ENCODE results near the gene ARSG.

GRCh38 chr17:68359791-68360535 is 68.7 kb downstream of the ARSG start:
- TF ChIP-seq EZH2 (IDR thresholded peaks at IDR 0.05; ENCODE audit: borderline replicate concordance, control insufficient read depth, low read depth, low read length) (no peak), JUND (IDR thresholded peaks at IDR 0.05; ENCODE audit: low read depth, low read length) (no peak), POLR2AphosphoS5 (IDR thresholded peaks at IDR 0.05; ENCODE audit: low read length) (no peak), CHD4 (IDR thresholded peaks at IDR 0.05) (no peak), HDAC6 (IDR thresholded peaks at IDR 0.05; ENCODE audit: unreplicated experiment) (no peak), RCOR1 (conservative IDR thresholded peaks at IDR 0.05; ENCODE audit: low read depth, low read length) (no peak), NFIC (IDR thresholded peaks at IDR 0.05; ENCODE audit: low read depth, low read length) (no peak), BCL11A (IDR thresholded peaks at IDR 0.05; ENCODE audit: low read depth, low read length) (no peak), KDM1A (IDR thresholded peaks at IDR 0.05; ENCODE audit: borderline replicate concordance) (no peak), HDAC2 (IDR thresholded peaks at IDR 0.05) (no peak)
- TF ChIP-seq, protein P1, sequence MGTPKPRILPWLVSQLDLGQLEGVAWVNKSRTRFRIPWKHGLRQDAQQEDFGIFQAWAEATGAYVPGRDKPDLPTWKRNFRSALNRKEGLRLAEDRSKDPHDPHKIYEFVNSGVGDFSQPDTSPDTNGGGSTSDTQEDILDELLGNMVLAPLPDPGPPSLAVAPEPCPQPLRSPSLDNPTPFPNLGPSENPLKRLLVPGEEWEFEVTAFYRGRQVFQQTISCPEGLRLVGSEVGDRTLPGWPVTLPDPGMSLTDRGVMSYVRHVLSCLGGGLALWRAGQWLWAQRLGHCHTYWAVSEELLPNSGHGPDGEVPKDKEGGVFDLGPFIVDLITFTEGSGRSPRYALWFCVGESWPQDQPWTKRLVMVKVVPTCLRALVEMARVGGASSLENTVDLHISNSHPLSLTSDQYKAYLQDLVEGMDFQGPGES (IDR thresholded peaks at IDR 0.05), result no peak
- TF ChIP-seq, protein P2, sequence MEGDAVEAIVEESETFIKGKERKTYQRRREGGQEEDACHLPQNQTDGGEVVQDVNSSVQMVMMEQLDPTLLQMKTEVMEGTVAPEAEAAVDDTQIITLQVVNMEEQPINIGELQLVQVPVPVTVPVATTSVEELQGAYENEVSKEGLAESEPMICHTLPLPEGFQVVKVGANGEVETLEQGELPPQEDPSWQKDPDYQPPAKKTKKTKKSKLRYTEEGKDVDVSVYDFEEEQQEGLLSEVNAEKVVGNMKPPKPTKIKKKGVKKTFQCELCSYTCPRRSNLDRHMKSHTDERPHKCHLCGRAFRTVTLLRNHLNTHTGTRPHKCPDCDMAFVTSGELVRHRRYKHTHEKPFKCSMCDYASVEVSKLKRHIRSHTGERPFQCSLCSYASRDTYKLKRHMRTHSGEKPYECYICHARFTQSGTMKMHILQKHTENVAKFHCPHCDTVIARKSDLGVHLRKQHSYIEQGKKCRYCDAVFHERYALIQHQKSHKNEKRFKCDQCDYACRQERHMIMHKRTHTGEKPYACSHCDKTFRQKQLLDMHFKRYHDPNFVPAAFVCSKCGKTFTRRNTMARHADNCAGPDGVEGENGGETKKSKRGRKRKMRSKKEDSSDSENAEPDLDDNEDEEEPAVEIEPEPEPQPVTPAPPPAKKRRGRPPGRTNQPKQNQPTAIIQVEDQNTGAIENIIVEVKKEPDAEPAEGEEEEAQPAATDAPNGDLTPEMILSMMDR (IDR thresholded peaks at IDR 0.05 in 2 of 3, conservative IDR thresholded peaks at IDR 0.05 in 1 of 3; ENCODE audit: control insufficient read depth in 2 of 3, extremely low read depth in 1 of 3, insufficient read depth in 1 of 3, low read depth in 3 of 3, low read length in 3 of 3), result no peak
